Right lung (tissue), 5 donors: ENCODE measurements around the gene FXYD1. TPM values are rescaled to one million over a fixed set of nuclear protein-coding genes. Genes with fewer than 3 reads are reported as not detected.

Source experiments
- DNase-seq, 2 donors: peaks; one replicate each; pipeline ENCODE4 v3.0.0-alpha.2; 2013
- polyA plus RNA-seq, 5 donors: library from polyadenylated mRNA; unstranded; fragments of 120-200 nt; gene quantifications; one replicate each; pipeline versions ENCODE4 v1.2.1 to v1.2.3, GENCODE V29; 2013; ENCODE audit warnings: inconsistent platforms in 1 of 5, low replicate concordance in 1 of 5; ENCODE audit not compliant: insufficient read length in 5 of 5, insufficient read depth in 1 of 5

FXYD1 gene
- polyA plus RNA-seq, 5 donors: 39.2 to 70.2 (median 57.5) TPM

DNA sequence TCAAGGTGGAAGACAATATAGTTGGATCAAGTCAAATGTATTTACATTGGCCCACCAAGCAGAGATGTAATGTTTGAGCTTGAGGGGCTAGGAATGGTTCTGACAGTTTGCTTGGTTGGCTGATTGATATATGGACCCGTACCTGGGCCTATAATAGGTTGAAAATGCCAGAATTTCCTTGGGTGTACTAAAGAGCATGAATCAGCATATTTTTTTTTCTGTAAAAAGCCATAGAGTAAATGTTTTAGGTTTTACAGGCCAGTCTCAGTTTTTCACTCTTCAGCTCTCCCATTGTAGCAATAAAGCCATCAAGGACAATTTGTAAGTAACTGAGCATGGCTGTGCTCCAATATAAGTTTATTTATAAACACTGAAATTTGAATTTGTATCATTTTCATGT lies 42.8 kb downstream of the FXYD1 start:
- no peak for DNase-seq

DNA sequence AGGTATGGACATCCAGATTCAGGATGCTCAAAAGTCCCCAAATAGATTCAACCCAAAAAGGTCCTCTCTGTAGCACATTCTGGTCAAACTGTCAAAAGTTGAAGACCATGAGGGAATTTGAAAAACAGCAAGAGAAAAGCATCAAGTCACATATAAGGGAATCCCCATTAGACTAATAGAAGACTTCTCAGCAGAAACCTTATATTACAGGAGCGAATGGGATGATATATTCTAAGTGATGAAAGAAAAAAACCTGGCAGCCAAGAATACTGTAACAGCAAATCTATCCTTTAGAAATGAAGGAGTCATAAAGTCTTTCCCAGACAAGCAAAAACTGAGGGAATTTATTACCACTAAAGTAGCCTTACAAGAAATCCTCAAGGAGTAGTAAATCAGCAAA lies 45.6 kb downstream of the FXYD1 start:
- no peak for DNase-seq

DNA sequence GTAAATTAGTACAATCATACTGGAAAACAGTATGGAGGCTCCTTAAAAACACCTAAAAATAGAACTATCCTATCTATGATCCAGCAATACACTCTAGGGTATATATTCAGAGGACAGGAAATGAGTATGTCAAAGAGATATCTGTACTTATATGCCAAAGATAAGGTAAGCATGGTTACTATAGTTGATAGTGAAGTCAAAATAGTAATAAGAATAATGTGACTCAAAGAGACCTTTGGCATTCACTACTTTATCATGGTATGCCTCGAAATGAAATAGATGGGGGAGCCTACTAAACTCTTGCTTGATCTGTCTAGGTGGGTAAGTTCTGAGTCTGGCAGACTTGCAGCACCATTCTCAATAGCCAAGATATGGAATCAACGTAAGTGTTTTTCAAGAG lies 46.3 kb downstream of the FXYD1 start:
- no peak for DNase-seq

Other genes starting within 250 kb of the FXYD1 start
- gene ZNF30, start 211.9 kb upstream of the FXYD1 start, polyA plus RNA-seq: 10 to 100 TPM in 2 of 5 donors, 1 to 10 TPM in 3; 7.4 to 11.2 (median 9.2) TPM
- gene ZNF792, start 174.6 kb upstream of the FXYD1 start, polyA plus RNA-seq: 10 to 100 TPM in 1 of 5 donors, 1 to 10 TPM in 4; 6.5 to 10.6 (median 8.9) TPM
- 100 to 1,000 TPM in 3 of 5 donors, 10 to 100 TPM in 2; 87.3 to 123 (median 118) TPM for gene GRAMD1A, start 138.5 kb upstream of the FXYD1 start, polyA plus RNA-seq
- 1 to 10 TPM in 4 of 5 donors, under 1 TPM in 1; 0.69 to 1.5 (median 1.2) TPM for gene SCN1B, start 108.4 kb upstream of the FXYD1 start, polyA plus RNA-seq
- gene HPN, start 97.1 kb upstream of the FXYD1 start, polyA plus RNA-seq: 10 to 100 TPM; 21.3 to 48.5 (median 32.1) TPM
- 10 to 100 TPM; 19.9 to 48.0 (median 20.8) TPM for gene FXYD3, start 23.0 kb upstream of the FXYD1 start, polyA plus RNA-seq
- 1 to 10 TPM; 2.3 to 3.0 (median 2.9) TPM for gene LGI4, start 3.8 kb upstream of the FXYD1 start, polyA plus RNA-seq
- 1 to 10 TPM in 3 of 5 donors, under 1 TPM in 2; 0.36 to 1.4 (median 1.2) TPM for gene FXYD7, start 4.4 kb downstream of the FXYD1 start, polyA plus RNA-seq
- 10 to 100 TPM; 22.2 to 35.0 (median 30.1) TPM for gene FXYD5, start 15.9 kb downstream of the FXYD1 start, polyA plus RNA-seq
- under 1 TPM in 2 of 5 donors, not detected in 3; 0.09 to 0.18 TPM for gene FAM187B, start 89.9 kb downstream of the FXYD1 start, polyA plus RNA-seq
- 10 to 100 TPM; 43.5 to 76.2 (median 54.3) TPM for gene LSR, start 110.2 kb downstream of the FXYD1 start, polyA plus RNA-seq
- 100 to 1,000 TPM; 120 to 179 (median 153) TPM for gene USF2, start 130.1 kb downstream of the FXYD1 start, polyA plus RNA-seq
- under 1 TPM; 0.21 to 0.77 (median 0.26) TPM for gene HAMP, start 143.7 kb downstream of the FXYD1 start, polyA plus RNA-seq
- gene MAG, start 153.3 kb downstream of the FXYD1 start, polyA plus RNA-seq: 10 to 100 TPM in 2 of 5 donors, 1 to 10 TPM in 3; 1.4 to 15.2 (median 2.8) TPM
- 10 to 100 TPM in 2 of 5 donors, 1 to 10 TPM in 3; 5.3 to 61.8 (median 8.3) TPM for gene CD22, start 190.4 kb downstream of the FXYD1 start, polyA plus RNA-seq
- gene FFAR1, start 209.1 kb downstream of the FXYD1 start, polyA plus RNA-seq: under 1 TPM in 3 of 5 donors, not detected in 2; 0.10 to 0.49 (median 0.44) TPM
- gene FFAR3, start 219.6 kb downstream of the FXYD1 start, polyA plus RNA-seq: under 1 TPM in 3 of 5 donors, not detected in 2; 0.29 to 0.39 (median 0.29) TPM
- gene GPR42, start 232.2 kb downstream of the FXYD1 start, polyA plus RNA-seq: under 1 TPM in 2 of 5 donors, not detected in 3; 0.10 to 0.25 TPM